Uterus (tissue), 4 donors: ENCODE data around the gene REV1. TPM values are rescaled to one million over a fixed set of nuclear protein-coding genes. Genes with fewer than 3 reads are reported as not detected.

ENCODE experiments used
- DNase-seq, 2 donors: peaks; one replicate each; pipeline ENCODE4 v3.0.0-alpha.2; 2019 to 2020
- H3K27ac ChIP-seq, 2 donors: fragments of 200-600 bp; sonication (generic); 1 replicate in 1 of 2; 2 replicates in 1 of 2; pipeline ENCODE4 v1.5.1; 2016 to 2018
- H3K27me3 ChIP-seq, 2 donors: fragments of 200-600 bp; sonication (generic); one replicate each; pipeline ENCODE4 v1.5.1; 2018 to 2019; ENCODE audit warnings: control low read depth in 1 of 2
- H3K36me3 ChIP-seq, 2 donors: fragments of 200-600 bp; sonication (generic); one replicate each; pipeline ENCODE4 v1.5.1; 2019; ENCODE audit warnings: control low read depth in 1 of 2
- H3K4me1 ChIP-seq, 2 donors: fragments of 200-600 bp; sonication (generic); one replicate each; pipeline ENCODE4 v1.5.1; 2018 to 2019; ENCODE audit warnings: control low read depth in 1 of 2
- H3K4me3 ChIP-seq, 2 donors: fragments of 200-600 bp; sonication (generic); 1 replicate in 1 of 2; 2 replicates in 1 of 2; pipeline ENCODE4 v1.5.1; 2018 to 2019; ENCODE audit warnings: mild to moderate bottlenecking in 1 of 2
- H3K9me3 ChIP-seq, 2 donors: fragments of 200-600 bp; sonication (generic); one replicate each; pipeline ENCODE4 v1.5.1; 2019; ENCODE audit warnings: control low read depth in 1 of 2
- CTCF ChIP-seq, 4 experiments: fragments of 200-600 bp in 2 of 4; fragments of 450-650 bp in 2 of 4; sonication (generic) in 2 of 4; IDR thresholded peaks; one replicate each; pipeline ENCODE4 v1.5.1; 2016 to 2019; ENCODE audit warnings: antibody characterized with exemption in 4 of 4, mild to moderate bottlenecking in 2 of 4, moderate library complexity in 1 of 4
- POLR2A ChIP-seq, 2 donors: fragments of 450-650 bp; IDR thresholded peaks; one replicate each; pipeline ENCODE4 v1.6.1; 2016; ENCODE audit warnings: antibody characterized with exemption in 2 of 2, mild to moderate bottlenecking in 1 of 2, moderate library complexity in 1 of 2
- intact Hi-C: fragments of 100-400 bp; cut with DNase I; formaldehyde crosslinking; loops from one replicate; pipeline ENCODE4 v1.15.1; 2023; ENCODE audit warnings: low total_unique reads
- total RNA-seq, 4 donors: library from RNA; depleted of rRNA in 3 of 4; stranded (reverse); fragments of >200 nt in 3 of 4; gene quantifications; one replicate each; pipeline versions ENCODE4 v1.1.0 to v1.2.4, GENCODE V29; 2014 to 2023
- donor health status: DM: yes; HTN: yes; CAD: no.

Gene REV1
- total RNA-seq, 4 donors from 2014 or later: 20.7 to 132 (median 65.4) TPM

DNA sequence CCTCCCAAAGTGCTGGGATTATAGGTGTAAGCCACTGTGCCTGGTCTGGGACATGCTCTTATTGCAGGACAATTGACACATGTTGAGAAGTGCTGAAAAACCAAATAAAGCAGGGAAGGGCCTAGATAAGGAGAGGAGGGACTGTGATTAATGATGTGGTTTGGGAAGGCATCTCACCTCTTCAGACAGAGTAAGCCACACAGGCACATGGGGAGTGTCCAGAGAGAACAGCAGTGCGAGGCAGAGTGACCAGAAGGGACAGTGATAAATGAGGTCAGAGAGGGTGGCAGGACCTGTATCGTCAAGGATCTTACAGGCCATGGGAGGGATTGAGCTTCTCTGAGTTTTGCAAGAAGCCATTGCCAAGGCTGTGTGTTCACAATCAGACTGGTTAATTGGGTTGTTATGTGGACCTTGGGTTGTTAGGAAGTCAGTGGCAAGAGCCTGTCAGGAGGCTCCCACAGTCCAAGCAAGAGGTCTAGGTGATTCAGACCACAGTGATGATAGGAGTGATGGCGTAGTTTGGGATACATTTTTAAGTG, 94.2 kb downstream of the REV1 start:
- intact Hi-C loops: no loop called here
- TF ChIP-seq POLR2A (IDR thresholded peaks at IDR 0.05) (no peak), CTCF (IDR thresholded peaks at IDR 0.05) (no peak)
- H3K4me3 ChIP-seq: no peak overlapping the region
- DNase-seq: no peak
- H3K27ac ChIP-seq: no peak overlapping the region
- no peaks in the 10 kb centered on the region for H3K4me1 ChIP-seq
- no peaks in the 10 kb centered on the region for H3K36me3 ChIP-seq
- no peaks in the 10 kb centered on the region for H3K9me3 ChIP-seq
- H3K27me3 ChIP-seq: no peaks in the 10 kb centered on the region

GRCh38 chr2:99389946-99390345, 99.9 kb downstream of the REV1 start:
- H3K36me3 ChIP-seq: no peaks in the 10 kb centered on the region
- H3K27ac ChIP-seq: no peak overlapping the region
- no peaks in the 10 kb centered on the region for H3K4me1 ChIP-seq
- no peaks in the 10 kb centered on the region for H3K9me3 ChIP-seq
- intact Hi-C loops: no loop called here
- H3K4me3 ChIP-seq: no peak overlapping the region
- no peak for TF ChIP-seq POLR2A (IDR thresholded peaks at IDR 0.05)
- H3K27me3 ChIP-seq: no peaks in the 10 kb centered on the region
- DNase-seq: no peak

DNA sequence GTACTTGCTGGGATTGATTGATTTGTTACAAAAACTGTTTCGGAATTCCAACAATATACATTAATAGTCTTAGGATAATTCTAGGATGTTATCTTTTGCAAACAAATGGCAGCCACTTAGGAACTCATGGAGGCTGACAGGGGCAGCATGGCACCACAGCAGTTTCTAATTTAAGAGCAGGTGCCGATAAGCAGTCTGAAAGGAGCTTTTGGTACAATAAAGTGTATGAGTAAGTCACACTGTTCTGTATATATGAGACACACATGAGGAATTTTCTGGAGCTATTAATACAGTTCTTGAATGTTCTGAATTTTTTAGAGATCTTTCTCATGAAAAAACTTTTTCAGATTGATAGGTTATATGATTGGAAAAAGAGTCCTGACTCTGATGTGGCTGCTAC, 100.4 kb downstream of the REV1 start:
- no peak overlapping the region for H3K27ac ChIP-seq
- TF ChIP-seq POLR2A (IDR thresholded peaks at IDR 0.05) (no peak), CTCF (IDR thresholded peaks at IDR 0.05) (no peak)
- no peaks in the 10 kb centered on the region for H3K36me3 ChIP-seq
- H3K27me3 ChIP-seq: no peaks in the 10 kb centered on the region
- no peaks in the 10 kb centered on the region for H3K4me1 ChIP-seq
- H3K4me3 ChIP-seq: no peak overlapping the region
- intact Hi-C loops: no loop called here
- no peak for DNase-seq
- H3K9me3 ChIP-seq: no peaks in the 10 kb centered on the region

DNA sequence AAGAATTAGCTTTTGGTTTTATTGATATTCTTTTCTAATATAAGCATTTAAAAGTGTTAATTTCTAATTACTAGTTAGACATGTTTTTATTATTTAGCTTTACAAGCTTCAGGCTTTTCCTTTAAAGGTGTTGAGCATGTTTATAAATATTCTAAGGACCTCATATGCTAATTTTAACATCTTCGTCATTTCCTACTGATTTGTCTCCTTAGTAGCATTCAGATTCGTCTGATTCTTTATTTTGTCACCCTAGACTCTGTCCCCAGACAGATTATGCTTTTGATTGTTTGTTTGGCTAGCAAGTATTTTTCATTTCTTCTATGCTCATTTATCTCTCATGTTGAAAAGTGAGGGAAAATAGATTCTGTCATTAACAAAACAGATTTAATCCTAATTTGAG, 100.9 kb downstream of the REV1 start:
- DNase-seq: no peak
- Histone ChIP-seq H3K36me3 (no peaks in the 10 kb centered on the region), H3K27ac (no peak overlapping the region), H3K4me3 (no peak overlapping the region), H3K27me3 (no peaks in the 10 kb centered on the region), H3K4me1 (no peaks in the 10 kb centered on the region), H3K9me3 (no peaks in the 10 kb centered on the region)
- no peak for TF ChIP-seq POLR2A (IDR thresholded peaks at IDR 0.05)
- no peak for TF ChIP-seq CTCF (IDR thresholded peaks at IDR 0.05)
- intact Hi-C loops: no loop called here

DNA sequence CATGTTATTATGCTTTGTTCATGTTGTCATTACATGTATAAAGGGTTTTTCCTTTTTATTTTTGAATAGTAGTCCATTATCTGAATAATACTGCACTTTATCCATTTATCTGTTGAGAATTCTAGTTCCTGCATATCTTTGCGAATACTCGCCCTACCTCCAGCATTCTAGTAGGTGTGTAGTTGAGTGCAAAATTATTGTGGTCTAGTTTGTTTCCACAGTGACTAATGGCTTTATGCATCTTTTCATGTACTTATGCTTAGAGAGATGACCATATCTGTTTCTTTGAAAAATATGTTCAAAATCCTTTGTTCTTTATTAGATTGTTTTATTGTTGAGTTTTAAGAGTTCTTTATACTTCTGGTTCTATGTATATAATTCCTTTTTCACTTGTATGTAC, 103.8 kb downstream of the REV1 start:
- no peaks in the 10 kb centered on the region for H3K27me3 ChIP-seq
- H3K36me3 ChIP-seq: no peaks in the 10 kb centered on the region
- H3K4me1 ChIP-seq: no peaks in the 10 kb centered on the region
- intact Hi-C loops: no loop called here
- TF ChIP-seq POLR2A (IDR thresholded peaks at IDR 0.05) (no peak), CTCF (IDR thresholded peaks at IDR 0.05) (no peak)
- H3K4me3 ChIP-seq: no peak overlapping the region
- no peak overlapping the region for H3K27ac ChIP-seq
- H3K9me3 ChIP-seq: no peaks in the 10 kb centered on the region
- no peak for DNase-seq

- no peak overlapping the region for H3K4me3 ChIP-seq
- H3K27me3 ChIP-seq: no peaks in the 10 kb centered on the region
- TF ChIP-seq POLR2A (IDR thresholded peaks at IDR 0.05) (no peak), CTCF (IDR thresholded peaks at IDR 0.05) (no peak)
- no peak overlapping the region for H3K27ac ChIP-seq
- no peaks in the 10 kb centered on the region for H3K9me3 ChIP-seq
- no peaks in the 10 kb centered on the region for H3K4me1 ChIP-seq
- no peaks in the 10 kb centered on the region for H3K36me3 ChIP-seq
- DNase-seq: no peak
- intact Hi-C loops: no loop called here
These were observed 107.7 kb downstream of the REV1 start for GRCh38 chr2:99382143-99382542.
